ENCODE data around the gene ZC3H18.

ZC3H18 gene

GRCh38 chr16:88527186-88527936 lies 42.8 kb upstream of the ZC3H18 start:
- H3K9me3 ChIP-seq (ENCODE audit: control insufficient read depth, low read length): no peaks in the 10 kb centered on the region
- H3K4me3 ChIP-seq (ENCODE audit: insufficient read depth, low read depth, low read length, poor library complexity, severe bottlenecking): no peak overlapping the region
- H3K27ac ChIP-seq (ENCODE audit: insufficient read depth, low read length, poor library complexity, severe bottlenecking): no peak overlapping the region
- peak; percentile 30 to 45 (median 35) for DNase-seq
- no peaks in the 10 kb centered on the region for H3K36me3 ChIP-seq (ENCODE audit: control insufficient read depth, insufficient read depth, low read length)
- no peaks in the 10 kb centered on the region for H3K4me1 ChIP-seq (ENCODE audit: control insufficient read depth, insufficient read depth, low read length, poor library complexity, severe bottlenecking)
- H3K27me3 ChIP-seq (replicated peaks; ENCODE audit: control insufficient read depth, insufficient read depth, low read length, poor library complexity, severe bottlenecking): no peaks in the 10 kb centered on the region

- H3K27me3 ChIP-seq (replicated peaks; ENCODE audit: control insufficient read depth, insufficient read depth, low read length, poor library complexity, severe bottlenecking): no peaks in the 10 kb centered on the region
These were observed 42.1 kb upstream of the ZC3H18 start for GRCh38 chr16:88527937-88528743.

GRCh38 chr16:88528902-88529318 lies 41.3 kb upstream of the ZC3H18 start:
- DNase-seq: no peak
- no peaks in the 10 kb centered on the region for H3K36me3 ChIP-seq (ENCODE audit: control insufficient read depth, insufficient read depth, low read length)
- H3K9me3 ChIP-seq (ENCODE audit: control insufficient read depth, low read length): no peaks in the 10 kb centered on the region
- H3K4me1 ChIP-seq (ENCODE audit: control insufficient read depth, insufficient read depth, low read length, poor library complexity, severe bottlenecking): no peaks in the 10 kb centered on the region
- H3K27me3 ChIP-seq (replicated peaks; ENCODE audit: control insufficient read depth, insufficient read depth, low read length, poor library complexity, severe bottlenecking): no peaks in the 10 kb centered on the region
- no peak overlapping the region for H3K4me3 ChIP-seq (ENCODE audit: insufficient read depth, low read depth, low read length, poor library complexity, severe bottlenecking)
- no peak overlapping the region for H3K27ac ChIP-seq (ENCODE audit: insufficient read depth, low read length, poor library complexity, severe bottlenecking)

More at GRCh38 chr16:88527937-88528743, 42.1 kb upstream of the ZC3H18 start:
- no peak for DNase-seq
- H3K36me3 ChIP-seq (ENCODE audit: control insufficient read depth, insufficient read depth, low read length): no peaks in the 10 kb centered on the region
- no peaks in the 10 kb centered on the region for H3K4me1 ChIP-seq (ENCODE audit: control insufficient read depth, insufficient read depth, low read length, poor library complexity, severe bottlenecking)
- H3K27ac ChIP-seq (ENCODE audit: insufficient read depth, low read length, poor library complexity, severe bottlenecking): no peak overlapping the region
- H3K4me3 ChIP-seq (ENCODE audit: insufficient read depth, low read depth, low read length, poor library complexity, severe bottlenecking): no peak overlapping the region
- no peaks in the 10 kb centered on the region for H3K9me3 ChIP-seq (ENCODE audit: control insufficient read depth, low read length)

- Histone ChIP-seq H3K27me3 (replicated peaks; ENCODE audit: control insufficient read depth, insufficient read depth, low read length, poor library complexity, severe bottlenecking) (no peaks in the 10 kb centered on the region), H3K4me3 (ENCODE audit: insufficient read depth, low read depth, low read length, poor library complexity, severe bottlenecking) (no peak overlapping the region)
These were observed 40.6 kb upstream of the ZC3H18 start for GRCh38 chr16:88529596-88529995.

GRCh38 chr16:88530051-88530857 lies 39.9 kb upstream of the ZC3H18 start:
- H3K27ac ChIP-seq (ENCODE audit: insufficient read depth, low read length, poor library complexity, severe bottlenecking): no peak overlapping the region
- no peaks in the 10 kb centered on the region for H3K27me3 ChIP-seq (replicated peaks; ENCODE audit: control insufficient read depth, insufficient read depth, low read length, poor library complexity, severe bottlenecking)
- no peak for DNase-seq
- H3K4me1 ChIP-seq (ENCODE audit: control insufficient read depth, insufficient read depth, low read length, poor library complexity, severe bottlenecking): peaks cover 6% of the 10 kb centered on the region
- no peaks in the 10 kb centered on the region for H3K36me3 ChIP-seq (ENCODE audit: control insufficient read depth, insufficient read depth, low read length)
- no peaks in the 10 kb centered on the region for H3K9me3 ChIP-seq (ENCODE audit: control insufficient read depth, low read length)
- no peak overlapping the region for H3K4me3 ChIP-seq (ENCODE audit: insufficient read depth, low read depth, low read length, poor library complexity, severe bottlenecking)

More at GRCh38 chr16:88529596-88529995, 40.6 kb upstream of the ZC3H18 start:
- H3K4me1 ChIP-seq (ENCODE audit: control insufficient read depth, insufficient read depth, low read length, poor library complexity, severe bottlenecking): no peaks in the 10 kb centered on the region
- no peaks in the 10 kb centered on the region for H3K9me3 ChIP-seq (ENCODE audit: control insufficient read depth, low read length)
- no peak for DNase-seq
- H3K36me3 ChIP-seq (ENCODE audit: control insufficient read depth, insufficient read depth, low read length): no peaks in the 10 kb centered on the region
- no peak overlapping the region for H3K27ac ChIP-seq (ENCODE audit: insufficient read depth, low read length, poor library complexity, severe bottlenecking)

- H3K4me3 ChIP-seq (ENCODE audit: insufficient read depth, low read depth, low read length, poor library complexity, severe bottlenecking): no peak overlapping the region
- H3K36me3 ChIP-seq (ENCODE audit: control insufficient read depth, insufficient read depth, low read length): no peaks in the 10 kb centered on the region
- no peaks in the 10 kb centered on the region for H3K9me3 ChIP-seq (ENCODE audit: control insufficient read depth, low read length)
- H3K27ac ChIP-seq (ENCODE audit: insufficient read depth, low read length, poor library complexity, severe bottlenecking): no peak overlapping the region
- no peak for DNase-seq
- peaks cover 9% of the 10 kb centered on the region for H3K4me1 ChIP-seq (ENCODE audit: control insufficient read depth, insufficient read depth, low read length, poor library complexity, severe bottlenecking)
- H3K27me3 ChIP-seq (replicated peaks; ENCODE audit: control insufficient read depth, insufficient read depth, low read length, poor library complexity, severe bottlenecking): no peaks in the 10 kb centered on the region
These were observed 39.4 kb upstream of the ZC3H18 start for GRCh38 chr16:88530858-88531203.

GRCh38 chr16:88531346-88531745 lies 38.9 kb upstream of the ZC3H18 start:
- Histone ChIP-seq H3K27me3 (replicated peaks; ENCODE audit: control insufficient read depth, insufficient read depth, low read length, poor library complexity, severe bottlenecking) (no peaks in the 10 kb centered on the region), H3K36me3 (ENCODE audit: control insufficient read depth, insufficient read depth, low read length) (no peaks in the 10 kb centered on the region), H3K4me1 (ENCODE audit: control insufficient read depth, insufficient read depth, low read length, poor library complexity, severe bottlenecking) (peaks cover 9% of the 10 kb centered on the region), H3K27ac (ENCODE audit: insufficient read depth, low read length, poor library complexity, severe bottlenecking) (no peak overlapping the region), H3K4me3 (ENCODE audit: insufficient read depth, low read depth, low read length, poor library complexity, severe bottlenecking) (no peak overlapping the region), H3K9me3 (ENCODE audit: control insufficient read depth, low read length) (no peaks in the 10 kb centered on the region)
- no peak for DNase-seq

GRCh38 chr16:88531931-88532433 lies 38.2 kb upstream of the ZC3H18 start:
- H3K4me1 ChIP-seq (ENCODE audit: control insufficient read depth, insufficient read depth, low read length, poor library complexity, severe bottlenecking): peaks cover 9% of the 10 kb centered on the region
- no peak for DNase-seq
- H3K27ac ChIP-seq (ENCODE audit: insufficient read depth, low read length, poor library complexity, severe bottlenecking): no peak overlapping the region
- no peaks in the 10 kb centered on the region for H3K27me3 ChIP-seq (replicated peaks; ENCODE audit: control insufficient read depth, insufficient read depth, low read length, poor library complexity, severe bottlenecking)
- H3K9me3 ChIP-seq (ENCODE audit: control insufficient read depth, low read length): no peaks in the 10 kb centered on the region
- no peaks in the 10 kb centered on the region for H3K36me3 ChIP-seq (ENCODE audit: control insufficient read depth, insufficient read depth, low read length)
- no peak overlapping the region for H3K4me3 ChIP-seq (ENCODE audit: insufficient read depth, low read depth, low read length, poor library complexity, severe bottlenecking)

GRCh38 chr16:88532434-88533241 lies 37.6 kb upstream of the ZC3H18 start:
- Histone ChIP-seq H3K4me3 (ENCODE audit: insufficient read depth, low read depth, low read length, poor library complexity, severe bottlenecking) (no peak overlapping the region), H3K36me3 (ENCODE audit: control insufficient read depth, insufficient read depth, low read length) (no peaks in the 10 kb centered on the region), H3K4me1 (ENCODE audit: control insufficient read depth, insufficient read depth, low read length, poor library complexity, severe bottlenecking) (peaks cover 9% of the 10 kb centered on the region), H3K27me3 (replicated peaks; ENCODE audit: control insufficient read depth, insufficient read depth, low read length, poor library complexity, severe bottlenecking) (no peaks in the 10 kb centered on the region), H3K27ac (ENCODE audit: insufficient read depth, low read length, poor library complexity, severe bottlenecking) (no peak overlapping the region), H3K9me3 (ENCODE audit: control insufficient read depth, low read length) (no peaks in the 10 kb centered on the region)
- no peak for DNase-seq

Data from effector memory CD4-positive, alpha-beta T cell (primary cell).